NCI-H2029 treated with DMSO at 0.1 percent for 48 hours (cell line): Measurements from ENCODE around the gene SBK2.
"Not testable (repeated sequence)": the region's sequence is repeated elsewhere in the genome, so short reads cannot be mapped to it uniquely, and the experiment has no call there.

Source experiments
- DNase-seq: peaks from one replicate; lab custom pipeline; 2025; lab: John Stamatoyannopoulos, UW

SBK2 gene

DNA sequence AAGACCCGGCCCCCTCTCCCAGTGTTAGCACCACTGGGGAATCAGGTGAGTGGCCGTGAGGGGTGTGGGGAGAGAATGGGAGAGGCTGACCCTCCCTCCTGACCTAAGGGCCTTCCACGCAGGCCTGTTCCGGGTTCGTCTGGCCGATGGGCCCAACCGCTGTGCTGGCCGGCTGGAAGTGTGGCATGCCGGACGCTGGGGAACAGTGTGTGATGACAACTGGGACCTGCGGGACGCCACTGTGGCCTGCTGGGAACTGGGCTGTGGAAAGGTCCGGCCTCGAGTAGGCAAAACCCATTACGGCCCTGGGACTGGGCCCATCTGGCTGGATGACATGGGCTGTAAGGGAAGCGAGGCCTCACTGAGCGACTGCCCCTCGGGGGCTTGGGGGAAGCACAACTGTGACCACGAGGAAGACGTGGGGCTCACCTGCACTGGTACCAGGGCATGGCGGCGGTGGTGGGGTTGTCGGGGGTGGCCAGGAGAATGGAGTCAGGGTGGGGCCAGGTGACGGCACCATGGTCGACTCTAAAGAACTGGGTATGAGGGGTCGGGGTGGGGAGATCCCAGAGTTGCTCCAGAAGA lies 36.5 kb downstream of the SBK2 start:
- DNase-seq, result no peak

DNA sequence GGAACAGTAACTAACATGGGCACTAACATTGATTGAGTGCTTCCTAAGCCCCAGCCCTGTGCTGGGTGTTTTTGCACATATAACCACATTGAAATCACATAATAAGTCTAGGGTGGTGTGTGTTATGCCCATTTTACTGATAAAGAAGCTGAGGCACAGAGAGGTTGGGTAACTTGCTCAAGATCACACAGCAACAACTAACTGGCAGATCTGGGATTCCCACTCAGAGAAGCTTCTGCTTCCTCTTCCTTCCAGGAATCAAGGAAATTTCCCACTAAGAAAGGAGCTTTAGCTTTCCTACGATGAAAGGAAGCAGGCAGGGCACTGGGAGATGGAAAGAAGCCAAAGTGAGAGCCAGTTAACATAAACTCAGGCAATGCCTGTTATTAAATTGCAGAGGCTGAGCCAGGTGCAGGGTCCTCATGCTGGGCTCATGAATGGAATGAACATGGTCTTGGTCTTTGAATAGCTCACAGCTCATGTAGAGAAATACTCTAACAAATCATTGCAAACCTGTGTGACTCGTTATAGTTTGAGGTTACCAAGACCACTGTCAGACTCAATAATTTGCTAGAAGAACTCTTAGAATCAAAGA lies 38.6 kb downstream of the SBK2 start:
- no peak for DNase-seq

DNA sequence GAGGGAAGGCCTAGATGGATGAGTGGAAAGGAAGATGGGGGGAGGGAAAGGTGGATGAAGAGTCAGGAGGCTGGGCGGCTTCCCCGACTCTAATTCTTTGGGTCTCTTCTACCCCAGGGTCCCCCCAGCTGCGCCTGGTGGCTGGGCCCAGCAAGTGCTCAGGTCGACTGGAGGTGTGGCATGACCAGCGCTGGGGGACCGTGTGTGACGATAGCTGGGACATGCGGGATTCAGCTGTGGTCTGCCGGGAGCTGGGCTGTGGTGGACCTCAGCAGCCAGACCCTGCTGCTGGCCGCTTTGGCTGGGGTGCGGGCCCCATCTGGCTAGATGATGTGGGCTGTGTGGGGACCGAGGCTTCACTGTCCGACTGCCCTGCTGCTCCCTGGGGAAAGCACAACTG lies 39.2 kb downstream of the SBK2 start:
- no peak for DNase-seq

DNA sequence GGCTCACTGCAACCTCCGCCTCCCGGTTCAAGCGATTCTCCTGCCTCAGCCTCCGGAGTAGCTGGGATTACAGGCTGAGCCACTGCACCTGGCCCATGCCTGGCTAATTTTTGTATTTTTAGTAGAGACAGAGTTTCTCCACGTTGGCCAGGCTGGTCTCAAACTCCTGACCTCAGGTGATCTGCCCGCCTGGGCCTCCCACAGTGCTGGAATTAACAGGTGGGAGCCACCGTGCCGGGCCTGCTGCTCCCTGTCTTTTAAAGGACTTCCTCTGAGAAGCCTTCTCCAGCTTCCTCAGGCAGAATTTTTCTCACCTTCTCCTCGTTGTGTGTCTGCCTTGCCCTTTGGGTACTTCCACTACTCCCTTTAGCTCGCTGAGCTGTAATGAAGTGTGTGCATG lies 40.1 kb downstream of the SBK2 start:
- DNase-seq, result not testable (repeated sequence)

DNA sequence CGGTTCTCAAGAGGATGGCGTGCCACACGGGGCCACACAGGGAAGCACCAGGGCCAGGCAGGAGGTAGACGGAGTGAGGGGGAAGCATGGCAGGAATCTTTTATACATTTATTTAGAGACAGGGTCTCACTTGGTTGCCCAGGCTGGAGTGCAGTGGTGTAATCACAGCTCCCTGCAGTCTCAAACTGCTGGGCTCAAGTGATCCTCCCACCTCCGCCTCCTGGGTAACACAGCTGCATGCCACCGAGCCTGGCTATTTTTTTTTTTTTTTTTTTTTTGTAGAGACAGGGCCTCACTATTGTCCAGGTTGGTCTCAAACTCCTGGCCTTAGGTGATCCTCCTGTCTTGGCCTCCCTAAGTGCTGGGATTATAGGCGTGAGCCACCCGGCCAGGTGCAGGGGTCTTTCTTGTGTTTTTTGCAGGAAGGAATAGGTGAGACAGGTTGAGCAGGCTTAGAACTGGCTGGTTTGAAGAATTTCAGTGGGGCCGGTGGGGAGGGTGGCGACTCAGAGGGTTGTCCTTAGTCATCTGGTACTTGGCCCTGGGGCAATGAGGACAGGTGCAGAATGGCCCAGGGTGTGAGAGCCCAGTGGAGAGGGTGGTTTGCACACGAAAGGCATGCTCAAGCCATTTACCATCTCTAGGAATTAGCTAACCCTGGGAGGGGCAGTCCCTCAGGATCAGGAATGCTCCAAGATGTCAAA lies 41.1 kb downstream of the SBK2 start:
- no peak for DNase-seq

DNA sequence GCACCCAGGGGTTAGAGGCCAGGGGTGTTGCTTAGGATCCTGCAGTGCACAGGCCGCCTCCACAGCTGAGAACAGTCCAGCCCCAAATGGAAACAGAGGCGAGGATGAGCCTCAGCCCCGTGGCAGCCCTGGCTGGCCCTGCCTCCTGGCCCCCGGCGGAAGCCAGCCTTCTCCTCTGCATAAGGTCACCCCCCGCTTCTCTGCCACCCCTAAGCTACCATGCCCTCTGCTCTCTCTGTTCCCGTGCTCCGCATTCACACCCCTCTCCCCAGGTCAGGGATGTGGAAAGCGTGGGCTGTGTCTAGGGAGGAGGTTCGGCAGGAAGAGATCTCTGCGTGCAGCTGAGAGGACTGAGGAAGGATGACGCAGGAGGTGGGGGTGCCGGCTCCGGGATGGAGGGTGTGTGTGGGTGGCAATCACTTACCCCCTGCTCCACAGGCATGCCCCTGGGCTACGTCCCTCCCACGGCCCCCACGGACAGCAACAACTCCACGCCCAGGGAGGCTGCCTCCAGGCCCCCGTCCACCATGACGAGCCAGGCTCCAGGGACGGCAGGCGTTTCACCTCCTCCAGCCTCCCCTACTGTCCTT lies 42.7 kb downstream of the SBK2 start:
- no peak for DNase-seq

DNA sequence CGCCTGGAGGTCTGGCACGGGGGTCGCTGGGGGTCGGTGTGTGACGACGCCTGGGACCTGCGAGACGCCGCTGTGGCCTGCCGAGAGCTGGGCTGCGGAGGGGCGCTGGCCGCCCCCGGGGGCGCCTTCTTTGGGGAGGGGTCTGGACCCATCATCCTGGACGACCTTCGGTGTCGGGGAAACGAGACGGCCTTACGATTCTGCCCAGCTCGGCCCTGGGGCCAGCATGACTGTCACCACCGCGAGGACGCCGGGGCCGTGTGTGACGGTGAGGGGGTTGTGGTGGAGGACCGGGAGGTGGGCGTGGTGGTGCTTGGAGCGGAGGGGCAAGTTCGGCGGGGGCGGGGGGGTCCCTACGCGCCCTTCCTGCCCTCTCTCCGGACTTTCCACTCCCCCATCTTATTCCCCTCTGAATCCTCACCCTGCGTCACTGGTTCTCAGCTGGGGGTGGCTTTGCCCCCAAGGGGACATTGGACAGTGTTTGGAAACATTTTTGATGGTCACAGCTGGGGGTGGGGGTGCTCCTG lies 43.2 kb downstream of the SBK2 start:
- no peak for DNase-seq

DNA sequence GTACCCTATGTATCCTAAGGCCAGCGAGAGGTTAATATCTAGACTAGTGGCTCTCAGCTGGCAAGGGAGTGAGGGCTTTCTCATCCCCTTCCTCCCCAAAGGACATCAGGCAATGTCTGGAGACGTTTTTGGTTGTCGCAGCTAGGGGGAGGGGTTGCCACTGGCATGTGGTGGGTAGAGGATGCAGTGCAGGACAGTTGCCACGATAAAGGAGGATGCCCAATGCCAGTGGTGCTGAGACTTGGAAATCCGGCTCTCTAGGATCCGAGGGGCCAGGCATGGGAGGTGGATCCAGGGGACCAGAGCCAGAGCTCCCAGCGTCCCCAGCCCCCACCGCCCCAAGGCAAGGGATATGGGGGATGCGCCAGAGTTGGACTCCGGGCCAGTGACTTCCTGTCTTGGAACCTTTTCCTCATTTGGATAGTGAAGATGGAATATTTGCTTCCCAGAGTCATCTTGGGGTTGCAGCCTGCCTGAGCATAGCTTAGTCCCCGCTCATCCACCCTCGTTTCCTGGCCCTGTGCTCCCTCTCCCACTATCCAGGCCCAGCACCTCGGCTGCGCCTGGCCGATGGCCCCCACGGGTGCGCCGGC lies 43.8 kb downstream of the SBK2 start:
- no peak for DNase-seq

DNA sequence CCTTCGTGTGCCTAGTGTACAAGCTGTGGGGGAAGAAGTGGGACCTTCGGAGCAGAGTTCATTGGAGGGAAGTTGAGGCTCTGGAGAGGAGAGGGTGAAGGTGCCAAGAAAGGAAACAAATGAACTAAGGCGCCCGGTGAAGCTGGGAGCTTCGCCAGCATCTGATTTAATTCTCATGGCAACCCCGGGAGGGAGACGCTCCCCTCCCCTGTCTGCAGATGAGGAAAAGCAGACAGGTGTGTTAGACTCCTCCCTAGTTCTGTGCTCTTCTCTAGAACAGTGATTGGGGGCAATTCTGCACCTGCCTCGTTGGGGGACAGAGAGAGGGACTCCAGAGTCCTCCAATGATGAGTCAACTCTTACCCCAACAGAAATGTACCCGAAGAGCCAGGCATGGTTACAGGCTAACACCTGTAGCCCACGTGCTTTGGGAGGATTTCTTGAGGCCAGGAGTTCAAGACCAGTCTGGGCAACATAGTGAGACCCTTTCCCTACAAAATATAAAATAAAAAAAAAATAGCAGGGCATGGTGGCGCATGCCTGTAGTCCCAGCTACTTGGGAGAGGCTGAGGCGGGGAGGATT lies 44.5 kb downstream of the SBK2 start:
- DNase-seq, result peak; percentile 7

DNA sequence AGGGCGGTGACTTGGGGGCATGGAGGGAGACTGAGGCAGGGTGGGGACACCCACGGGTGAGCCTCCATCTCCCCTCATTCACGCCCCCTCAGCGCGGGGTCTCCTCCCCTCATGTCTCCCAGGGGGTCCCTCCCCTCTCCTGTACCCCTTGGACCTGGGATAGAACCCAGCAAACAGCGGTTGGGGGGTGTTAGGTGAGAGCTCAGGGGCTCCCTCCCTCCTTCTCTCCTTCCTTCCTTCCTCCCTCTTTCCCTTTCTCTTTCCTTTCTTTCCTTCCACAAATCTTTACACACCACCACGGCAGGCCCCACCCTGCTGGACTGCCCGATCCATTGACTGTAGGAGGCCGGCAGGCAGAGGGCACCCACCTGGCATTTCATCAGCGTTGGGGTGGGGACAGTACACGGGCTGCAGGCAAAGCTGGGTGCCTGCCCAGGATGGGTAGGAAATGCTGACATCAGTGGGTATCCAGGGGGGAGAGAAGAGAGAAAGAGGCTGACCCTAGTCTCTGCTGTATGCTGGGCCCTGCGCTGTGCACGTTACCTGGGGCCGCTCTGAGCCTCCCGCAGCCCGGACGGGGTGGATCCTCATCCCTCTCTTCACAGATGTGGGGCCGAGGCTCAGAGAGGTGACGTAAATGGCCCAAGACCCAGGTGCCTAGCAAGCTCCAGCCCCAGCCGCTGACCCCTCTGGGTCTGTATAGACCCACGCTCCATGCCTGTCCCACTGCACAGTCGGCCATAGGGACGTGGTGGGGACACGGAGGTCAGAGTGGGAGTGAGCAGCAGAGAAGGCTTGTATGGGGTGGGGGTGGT lies 45.2 kb downstream of the SBK2 start:
- no peak for DNase-seq

DNA sequence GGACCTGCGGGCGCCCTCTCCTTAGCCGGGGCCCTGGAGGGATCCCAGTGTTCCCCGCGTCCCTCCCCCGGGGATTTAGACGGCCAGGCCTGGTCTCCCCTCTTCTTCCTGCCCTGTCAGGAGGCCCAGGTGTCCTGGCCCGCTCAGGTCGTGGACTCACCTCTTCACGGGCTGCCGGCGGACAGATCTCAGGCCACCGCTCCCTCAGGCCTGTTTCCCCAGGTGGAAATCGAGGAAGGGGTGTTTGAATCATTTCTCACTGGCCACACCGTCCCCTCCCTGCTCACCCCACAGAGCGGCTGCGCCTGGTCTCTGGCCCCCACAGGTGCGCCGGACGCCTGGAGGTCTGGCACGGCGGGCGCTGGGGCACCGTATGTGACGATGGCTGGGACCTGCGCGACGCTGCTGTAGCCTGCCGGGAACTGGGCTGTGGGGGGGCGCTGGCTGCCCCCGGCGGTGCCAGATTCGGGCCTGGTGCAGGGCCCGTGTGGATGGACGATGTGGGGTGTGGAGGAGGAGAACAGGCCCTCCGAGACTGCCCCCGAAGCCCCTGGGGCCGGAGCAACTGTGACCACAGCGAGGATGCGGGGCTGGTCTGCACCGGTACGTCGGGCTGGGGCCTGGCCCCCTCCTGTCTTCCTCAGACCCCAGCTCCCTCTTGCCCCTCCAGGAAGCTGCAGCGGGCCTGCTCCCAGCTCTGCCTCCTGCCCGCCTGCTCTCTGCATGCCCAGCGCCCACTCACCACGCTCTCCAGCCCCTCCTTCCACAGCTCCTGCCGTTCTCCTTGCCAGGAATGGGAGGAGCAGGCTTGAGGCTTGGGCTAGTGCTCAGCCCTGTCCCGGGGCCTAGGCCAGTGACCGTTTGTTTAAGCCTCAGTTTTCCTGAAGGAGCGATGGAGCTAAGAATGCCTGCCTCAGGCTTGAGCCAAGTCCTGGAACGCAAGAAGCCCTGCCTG lies 46.2 kb downstream of the SBK2 start:
- no peak for DNase-seq

DNA sequence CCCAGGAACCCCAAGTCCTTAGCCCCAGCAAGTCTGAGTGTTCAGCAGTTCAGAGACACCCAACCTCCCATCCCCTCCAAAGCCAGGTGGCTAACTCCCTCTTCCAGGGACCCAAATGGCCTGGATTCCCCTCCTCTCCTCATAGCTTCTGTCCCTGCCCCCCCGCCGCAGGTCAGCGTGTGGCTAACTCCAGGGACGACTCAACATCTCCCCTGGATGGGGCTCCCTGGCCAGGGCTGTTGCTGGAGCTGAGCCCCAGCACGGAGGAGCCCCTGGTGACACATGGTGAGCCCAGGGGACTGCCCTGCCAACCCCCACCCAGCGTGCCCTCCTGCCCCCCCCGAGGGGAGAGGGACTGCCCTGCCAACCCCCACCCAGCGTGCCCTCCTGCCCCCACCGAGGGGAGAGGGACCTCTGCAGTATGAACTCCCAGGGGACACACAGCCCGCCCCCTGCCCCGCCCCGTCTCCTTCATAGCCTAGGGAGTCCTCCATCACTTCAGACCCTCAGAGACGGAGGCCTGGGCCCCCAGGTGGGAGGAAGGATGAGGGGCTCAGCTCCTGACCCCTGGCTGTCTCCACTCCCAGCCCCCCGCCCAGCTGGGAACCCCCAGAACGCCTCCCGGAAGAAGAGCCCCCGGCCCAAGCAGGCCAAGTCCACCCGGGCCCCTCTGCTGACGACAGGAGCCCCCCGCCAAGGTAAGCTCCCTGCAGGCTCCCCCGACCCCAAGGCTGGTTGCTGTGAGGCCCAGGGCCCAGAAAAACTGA lies 47.0 kb downstream of the SBK2 start:
- DNase-seq, result no peak

DNA sequence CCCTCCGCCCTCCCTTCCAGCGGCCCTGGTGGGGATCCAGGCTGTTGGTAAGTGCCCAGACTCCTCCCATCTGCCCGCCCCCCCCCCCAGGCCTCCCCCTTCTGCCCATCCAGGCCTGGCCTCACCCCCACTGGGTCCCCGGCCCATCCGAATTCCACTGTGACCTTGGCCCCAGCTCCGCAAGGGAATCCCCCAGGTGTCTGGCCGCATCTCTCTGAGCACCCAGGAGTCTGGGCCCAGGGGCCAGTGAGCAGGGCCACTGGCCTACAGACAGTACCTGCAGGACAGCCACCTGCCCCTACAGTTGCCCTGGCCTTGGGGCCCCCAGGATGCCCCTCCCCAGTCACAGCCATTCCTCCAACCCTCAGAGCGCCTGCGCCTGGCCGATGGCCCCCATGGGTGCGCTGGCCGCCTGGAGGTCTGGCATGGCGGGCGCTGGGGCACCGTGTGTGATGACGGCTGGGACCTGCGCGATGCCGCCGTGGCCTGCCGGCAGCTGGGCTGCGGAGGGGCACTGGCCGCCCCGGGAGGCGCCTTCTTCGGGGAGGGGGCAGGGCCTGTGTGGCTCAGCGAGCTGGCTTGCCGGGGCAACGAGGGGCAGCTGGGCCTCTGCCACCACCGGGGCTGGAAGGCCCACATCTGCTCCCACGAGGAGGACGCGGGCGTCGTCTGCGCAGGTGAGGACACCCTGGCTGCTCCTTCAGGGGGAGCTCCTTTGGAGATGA lies 47.8 kb downstream of the SBK2 start:
- no peak for DNase-seq

DNA sequence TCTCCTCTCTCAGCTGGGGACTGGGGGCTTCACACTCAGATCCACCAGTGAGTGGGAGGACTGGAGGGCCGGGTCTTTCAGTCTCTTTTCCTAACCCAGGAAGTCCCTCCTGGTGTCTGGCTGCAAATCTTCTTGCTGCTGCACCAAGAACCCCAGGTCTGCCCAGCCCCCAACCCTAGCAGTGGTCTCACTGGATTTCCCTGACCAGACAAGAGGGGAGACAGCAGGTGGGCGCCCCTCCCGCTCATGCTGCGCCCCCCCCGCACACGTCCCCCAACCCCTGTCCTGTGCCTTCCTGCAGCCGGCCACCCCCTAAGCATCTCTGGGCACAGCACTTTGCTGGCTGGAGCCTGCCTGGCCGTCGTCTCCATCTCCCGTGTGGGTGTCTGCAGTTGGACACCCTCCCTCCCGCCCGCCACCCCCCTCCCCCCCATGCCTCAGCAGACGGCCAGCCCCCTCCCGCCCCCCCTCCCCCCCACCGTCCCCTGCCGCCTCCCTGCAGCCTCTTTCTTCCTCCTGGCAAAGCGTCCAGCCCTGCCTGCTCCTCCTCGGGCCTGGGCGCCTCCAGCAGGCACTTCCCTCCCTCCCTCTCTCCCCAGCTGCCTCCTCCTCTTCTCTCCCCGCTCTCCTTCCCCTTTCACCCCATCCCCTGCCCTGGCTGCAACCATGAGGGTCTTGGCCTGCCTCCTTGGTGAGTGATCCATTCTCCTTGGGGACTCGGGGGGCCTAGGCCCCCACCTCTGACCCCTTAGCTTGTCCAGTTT lies 48.8 kb downstream of the SBK2 start, which contains the start of gene SSC5D:
SSC5D (plus strand) TSS at position 513 of the 764 bp plus-strand sequence; CDS start at position 667, 154 bp downstream.
- no peak for DNase-seq

DNA sequence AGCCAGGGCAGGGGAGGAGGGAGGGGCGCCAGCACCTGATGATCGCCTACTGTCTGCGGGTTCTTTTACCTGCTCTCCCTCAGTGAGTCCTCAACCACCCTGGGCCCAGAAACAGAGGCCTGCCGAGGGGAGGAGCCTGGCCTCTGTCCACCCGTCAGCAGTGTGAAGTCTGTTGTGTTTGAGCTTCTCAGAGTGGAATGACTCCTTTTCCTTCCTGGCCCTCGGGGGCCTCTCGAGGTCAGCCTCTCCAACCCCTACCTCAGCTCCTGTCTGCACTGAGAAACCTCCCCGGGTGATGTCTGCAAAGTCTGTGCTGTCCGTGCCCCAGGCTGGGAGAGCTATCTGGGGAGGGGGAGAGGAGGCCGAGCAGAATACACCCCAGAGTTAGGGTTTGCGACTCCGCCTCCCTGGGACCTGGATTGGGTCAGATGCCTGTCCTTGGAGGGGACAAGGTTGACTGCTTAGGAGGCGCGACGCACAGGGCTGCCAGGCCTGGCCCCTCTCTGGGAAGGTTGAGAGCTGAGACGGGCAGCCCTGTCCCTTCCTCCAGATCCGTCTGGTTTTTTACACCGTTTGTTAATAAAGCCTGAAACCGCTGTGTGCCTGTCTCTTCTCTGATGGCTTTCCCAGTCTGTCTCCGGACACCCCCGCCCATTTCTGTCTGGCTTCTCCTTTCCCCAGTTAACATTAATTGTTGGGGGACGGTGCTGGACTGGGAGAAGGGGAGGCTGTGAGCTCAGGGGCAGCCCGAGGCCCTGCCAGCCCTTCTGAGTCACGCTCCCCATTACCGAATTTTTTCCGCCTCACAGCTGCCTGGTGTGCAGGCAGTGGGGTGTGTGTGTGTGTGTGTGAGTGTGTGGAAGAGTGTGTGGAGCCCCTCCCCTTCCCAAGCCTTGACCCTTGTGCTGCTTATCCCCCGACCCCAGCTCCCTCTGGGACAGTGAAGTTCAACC lies 49.7 kb downstream of the SBK2 start:
- DNase-seq, result no peak
